Heart left ventricle (tissue), 16 donors: ENCODE results near the gene UPK2. TPM values are rescaled to one million over a fixed set of nuclear protein-coding genes. Genes with fewer than 3 reads are reported as not detected.

ENCODE experiments used
- ATAC-seq, 4 donors: fragments of 200-7000 bp; cut with Tn5 transposase; one replicate each; pipeline ENCODE4 v1.9.1; 2020 to 2022; ENCODE audit warnings: moderate library complexity in 4 of 4, mild to moderate bottlenecking in 3 of 4, moderate number of reproducible peaks in 1 of 4
- DNase-seq, 5 donors: peaks; one replicate each; pipeline ENCODE4 v3.0.0-alpha.2; 2020
- H3K27ac ChIP-seq, 12 donors: fragments of 200-600 bp; sonication (generic) in 4 of 12; one replicate each; pipeline versions ENCODE4 v1.5.0 to v1.8.0; 2016 to 2022; ENCODE audit warnings: mild to moderate bottlenecking in 2 of 12
- H3K27me3 ChIP-seq, 9 donors: fragments of 200-600 bp; sonication (generic) in 2 of 9; one replicate each; pipeline versions ENCODE4 v1.5.1 to v1.8.0; 2016 to 2022; ENCODE audit warnings: mild to moderate bottlenecking in 3 of 9
- H3K36me3 ChIP-seq, 9 donors: fragments of 200-600 bp; sonication (generic) in 2 of 9; one replicate each; pipeline versions ENCODE4 v1.5.0 to v1.8.0; 2018 to 2022; ENCODE audit warnings: mild to moderate bottlenecking in 2 of 9
- H3K4me1 ChIP-seq, 12 donors: fragments of 200-600 bp; sonication (generic) in 4 of 12; one replicate each; pipeline versions ENCODE4 v1.5.0 to v1.8.0; 2016 to 2022; ENCODE audit warnings: mild to moderate bottlenecking in 3 of 12
- H3K4me3 ChIP-seq, 12 donors: fragments of 200-600 bp; sonication (generic) in 4 of 12; one replicate each; pipeline versions ENCODE4 v1.5.0 to v1.8.0; 2017 to 2022; ENCODE audit warnings: mild to moderate bottlenecking in 9 of 12, moderate library complexity in 4 of 12
- H3K9me3 ChIP-seq, 12 donors: fragments of 200-600 bp; sonication (generic) in 4 of 12; one replicate each; pipeline versions ENCODE4 v1.5.0 to v1.8.0; 2016 to 2022; ENCODE audit warnings: mild to moderate bottlenecking in 1 of 12
- POLR2A ChIP-seq, 2 donors: fragments of 450-650 bp; IDR thresholded peaks; one replicate each; pipeline ENCODE4 v1.6.1; 2017; ENCODE audit warnings: antibody characterized with exemption in 2 of 2, mild to moderate bottlenecking in 2 of 2, moderate library complexity in 2 of 2
- WGBS, 4 donors: extraction: QIAGEN DNeasy Blood & Tissue Kit in 2 of 4; methylation state at CpG; one replicate each; pipeline versions ENCODE4 v1.1.5 to v1.1.7; 2013 to 2018; 5-methylcytosine and 5-hydroxymethylcytosine counted together
- intact Hi-C, 10 donors: fragments of 100-400 bp; cut with DNase I; formaldehyde crosslinking; loops; one replicate each; pipeline versions ENCODE4 v1.11.1 to v1.14.2; 2022
- long read RNA-seq, 3 donors: library from polyadenylated mRNA; unstranded; transcript quantifications; one replicate each; pipeline ENCODE4 v2.0.0, GENCODE V29; 2020 to 2021
- polyA plus RNA-seq, 2 donors: library from polyadenylated mRNA; stranded (reverse); fragments of 200-250 nt; gene quantifications; one replicate each; pipeline ENCODE4 v1.2.3, GENCODE V29; 2013
- total RNA-seq, 9 donors: library from RNA; depleted of rRNA in 2 of 9; stranded (reverse); fragments of >200 nt in 2 of 9; fragmentation: NEBNext Ultra II Directional in 3 of 9; extraction: Animal tissue kit (Norgen Biotek cat#: 25700) in 3 of 9; gene quantifications; one replicate each; pipeline versions ENCODE4 v1.1.0 to v1.2.4, GENCODE V29; 2016 to 2023
- TF ChIP-seq, protein P1 (sequence below), 12 donors: fragments of 200-600 bp; sonication (generic) in 4 of 12; IDR thresholded peaks; one replicate each; pipeline versions ENCODE4 v1.5.0 to v1.8.0; 2018 to 2022; ENCODE audit warnings: antibody characterized with exemption in 12 of 12, mild to moderate bottlenecking in 5 of 12
- donor health status: ischemic (EF 13 %, LVEDD 7.1; RV severe dilation, severe dysfunction).
- donor health status: healthy with polysubstance abuse.
- donor health status: DM: no; HTN: yes; CAD: no.
- donor health status: DM: no; HTN: no; CAD: no.
- donor health status: ischemic (EF 25% LVEDD 6.9; RV normal size, moderate dysfunction).
- donor health status: ischemic (EF 25% LVEDD 5.7; RV mildly dilated, moderate dysfunction).
- donor health status: healthy.
- donor health status: DM: yes; HTN: yes; CAD: no.
- donor health status: ischemic (EF 35%, LVEDD 5.7; RV mildly dilated, moderate dysfunction).
- donor health status: nonischemic (EF 11% LVEDD 7.7; RV severe dilation, severe dysfunction).
- donor health status: DM: yes; HTN: yes; CAD: no.
- donor health status: PGD.
- donor health status: ischemic (EF 29% LVEDD 5.4; RV normal size, mild dysfunction).
- donor health status: nonischemic (EF 23%, LVEDD 6.1; RV moderate dilation, normal function).

Gene UPK2
- total RNA-seq (not detected), polyA plus RNA-seq (not detected)
- long read RNA-seq, donor 1 = 0 reads
- long read RNA-seq, donor 2 = 0 reads
- long read RNA-seq, donor 3, partial matches to known transcripts = 0 of 1 reads
- long read RNA-seq, donor 3, other reads (novel, unspliced or antisense) = 1 of 1 reads

DNA sequence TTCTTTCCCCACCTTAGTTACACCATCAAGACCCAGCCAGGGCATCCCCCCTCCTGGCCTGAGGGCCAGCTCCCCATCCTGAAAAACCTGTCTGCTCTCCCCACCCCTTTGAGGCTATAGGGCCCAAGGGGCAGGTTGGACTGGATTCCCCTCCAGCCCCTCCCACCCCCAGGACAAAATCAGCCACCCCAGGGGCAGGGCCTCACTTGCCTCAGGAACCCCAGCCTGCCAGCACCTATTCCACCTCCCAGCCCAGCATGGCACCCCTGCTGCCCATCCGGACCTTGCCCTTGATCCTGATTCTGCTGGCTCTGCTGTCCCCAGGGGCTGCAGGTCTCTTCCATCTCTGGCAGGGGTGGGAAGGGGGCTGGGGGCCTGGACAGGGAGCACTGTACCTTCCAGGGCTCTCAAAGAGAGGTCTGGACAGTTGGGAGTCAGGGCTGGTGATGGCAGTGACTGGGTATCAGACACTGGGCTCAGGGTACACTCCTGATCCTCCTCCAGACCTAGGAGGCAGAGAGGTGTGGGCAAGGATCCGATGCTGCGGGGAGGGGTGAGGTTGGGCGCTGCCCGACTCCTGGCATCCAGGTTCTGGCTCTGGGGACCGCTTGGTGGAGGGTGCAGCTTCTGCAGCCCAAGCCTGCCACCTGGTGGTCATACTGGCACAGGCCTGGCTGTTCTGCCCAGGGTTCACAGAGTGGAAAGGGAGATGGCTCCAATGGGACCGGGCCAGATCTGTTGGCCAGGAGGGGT lies at the start of gene UPK2:
TSS of gene UPK2 (plus strand) at position 205 of the 753 bp plus-strand sequence. CDS start at position 258, 53 bp downstream.
- Histone ChIP-seq H3K4me1 (peaks cover 0 to 7% (median 0%) of the 10 kb centered on the region in 12 donors), H3K27me3 (peaks cover 0 to 9% (median 0%) of the 10 kb centered on the region in 9 donors), H3K27ac (no peak within 1 kb of the TSS), H3K36me3 (no peaks in the 10 kb centered on the region), H3K9me3 (no peaks in the 10 kb centered on the region), H3K4me3 (no peak within 1 kb of the TSS)
- peak; percentile 84 to 94 (median 88) for DNase-seq
- WGBS, 4 donors = 0 to 5% (median 4%) methylated on average over 1 to 7 of the region's 7 CpGs; no CpG with 5 or more reads in 1 of the 4 donors
- TF ChIP-seq, protein P1, sequence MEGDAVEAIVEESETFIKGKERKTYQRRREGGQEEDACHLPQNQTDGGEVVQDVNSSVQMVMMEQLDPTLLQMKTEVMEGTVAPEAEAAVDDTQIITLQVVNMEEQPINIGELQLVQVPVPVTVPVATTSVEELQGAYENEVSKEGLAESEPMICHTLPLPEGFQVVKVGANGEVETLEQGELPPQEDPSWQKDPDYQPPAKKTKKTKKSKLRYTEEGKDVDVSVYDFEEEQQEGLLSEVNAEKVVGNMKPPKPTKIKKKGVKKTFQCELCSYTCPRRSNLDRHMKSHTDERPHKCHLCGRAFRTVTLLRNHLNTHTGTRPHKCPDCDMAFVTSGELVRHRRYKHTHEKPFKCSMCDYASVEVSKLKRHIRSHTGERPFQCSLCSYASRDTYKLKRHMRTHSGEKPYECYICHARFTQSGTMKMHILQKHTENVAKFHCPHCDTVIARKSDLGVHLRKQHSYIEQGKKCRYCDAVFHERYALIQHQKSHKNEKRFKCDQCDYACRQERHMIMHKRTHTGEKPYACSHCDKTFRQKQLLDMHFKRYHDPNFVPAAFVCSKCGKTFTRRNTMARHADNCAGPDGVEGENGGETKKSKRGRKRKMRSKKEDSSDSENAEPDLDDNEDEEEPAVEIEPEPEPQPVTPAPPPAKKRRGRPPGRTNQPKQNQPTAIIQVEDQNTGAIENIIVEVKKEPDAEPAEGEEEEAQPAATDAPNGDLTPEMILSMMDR (IDR thresholded peaks at IDR 0.05) = peak; percentile 92 to 95 (median 93)
- TF ChIP-seq POLR2A (IDR thresholded peaks at IDR 0.05) = no peak
- intact Hi-C loops = loop anchor here (1.0 to 10.0 kb wide), 8 partner anchors 47 to 269 kb away; no protein-coding TSS in a partner anchor
- peak; percentile 93 to 98 (median 96) for ATAC-seq

GRCh38 chr11:118907051-118908042 lies 48.8 kb upstream of the UPK2 start:
- 41 to 46% (median 44%) methylated on average over 23 to 24 of the region's 24 CpGs for WGBS, 4 donors
- DNase-seq (peak; percentile 83 to 89 (median 83)), ATAC-seq (peak; percentile 44 to 71 (median 69))
- peaks cover 9 to 61% (median 56%) of the 10 kb centered on the region in 12 donors for H3K4me1 ChIP-seq
- peak overlapping the region in 11 of 12 donors; percentile 13 to 99 (median 90) for H3K27ac ChIP-seq
- no peaks in the 10 kb centered on the region for H3K27me3 ChIP-seq
- no peaks in the 10 kb centered on the region for H3K9me3 ChIP-seq
- TF ChIP-seq, protein P1 (IDR thresholded peaks at IDR 0.05) = peak; percentile 88 to 96 (median 93)
- TF ChIP-seq POLR2A (IDR thresholded peaks at IDR 0.05) = no peak
- peaks cover 0 to 59% (median 50%) of the 10 kb centered on the region in 9 donors for H3K36me3 ChIP-seq
- no peak overlapping the region for H3K4me3 ChIP-seq
- intact Hi-C loops = loop anchor here (1.0 to 10.0 kb wide), 10 partner anchors 17 to 125 kb away; partner anchors contain the start of genes UPK2 (in 10 of the 10), DDX6 (in 2 of the 10) and SLC37A4 (in 1 of the 10)

GRCh38 chr11:118908264-118908663 lies 47.8 kb upstream of the UPK2 start:
- ATAC-seq = no peak
- Histone ChIP-seq H3K27ac (peak overlapping the region in 10 of 12 donors; percentile 90 to 99 (median 95)), H3K9me3 (no peaks in the 10 kb centered on the region), H3K4me1 (peaks cover 13 to 70% (median 66%) of the 10 kb centered on the region in 12 donors), H3K27me3 (no peaks in the 10 kb centered on the region), H3K36me3 (peaks cover 0 to 50% (median 41%) of the 10 kb centered on the region in 9 donors), H3K4me3 (no peak overlapping the region)
- intact Hi-C loops = loop anchor here in 5 of 10 donors (2.0 to 10.0 kb wide), 5 partner anchors 21 to 124 kb away; partner anchors contain the start of genes UPK2 (in 3 of the 5), DDX6 (in 1 of the 5) and SLC37A4 (in 1 of the 5)
- WGBS, 4 donors = 68 to 79% (median 73%) methylated on average over 11 to 13 of the region's 13 CpGs
- TF ChIP-seq, protein P1 (IDR thresholded peaks at IDR 0.05) = no peak
- TF ChIP-seq POLR2A (IDR thresholded peaks at IDR 0.05) = no peak
- DNase-seq = peak in 1 of 5 donors; percentile 58
